Measurements from ENCODE around the gene CCL1.
A peak's percentile ranks its signal among the peaks of the same experiment; 100 is the strongest.

Gene CCL1

GRCh38 chr17:34363183-34363661 is at the start of gene CCL1:
TSS of gene CCL1 (minus strand) at chr17:34363233. CDS start at chr17:34363161, 72 bp downstream.
- DNase-seq, result no peak

- DNase-seq, result peak; percentile 83
These were observed 49.5 kb upstream of the CCL1 start for GRCh38 chr17:34412534-34412933.

GRCh38 chr17:34411646-34412421 is 48.8 kb upstream of the CCL1 start:
- peak; percentile 28 for DNase-seq

GRCh38 chr17:34409352-34409751 is 46.3 kb upstream of the CCL1 start:
- DNase-seq, result no peak

- DNase-seq, result no peak
These were observed 45.4 kb upstream of the CCL1 start for GRCh38 chr17:34408439-34408838.

GRCh38 chr17:34406226-34406625 is 43.2 kb upstream of the CCL1 start:
- DNase-seq, result no peak

- no peak for DNase-seq
These were observed 40.0 kb upstream of the CCL1 start for GRCh38 chr17:34403006-34403405.

- DNase-seq, result no peak
These were observed 38.1 kb upstream of the CCL1 start for GRCh38 chr17:34401165-34401564.

GRCh38 chr17:34400301-34400931 is 37.4 kb upstream of the CCL1 start:
- DNase-seq, result peak; percentile 80

- DNase-seq, result no peak
These were observed 36.7 kb upstream of the CCL1 start for GRCh38 chr17:34399725-34400124.

- peak; percentile 63 for DNase-seq
These were observed 36.0 kb upstream of the CCL1 start for GRCh38 chr17:34398990-34399389.

GRCh38 chr17:34397265-34397664 is 34.2 kb upstream of the CCL1 start:
- no peak for DNase-seq

- DNase-seq, result no peak
These were observed 30.4 kb upstream of the CCL1 start for GRCh38 chr17:34393401-34393800.

GRCh38 chr17:34391241-34391640 is 28.2 kb upstream of the CCL1 start:
- DNase-seq, result no peak

GRCh38 chr17:34390649-34391048 is 27.6 kb upstream of the CCL1 start:
- DNase-seq, result no peak

- no peak for DNase-seq
These were observed 26.2 kb upstream of the CCL1 start for GRCh38 chr17:34389126-34389750.

- DNase-seq, result no peak
These were observed 24.5 kb upstream of the CCL1 start for GRCh38 chr17:34387566-34387965.

- DNase-seq, result peak; percentile 71
These were observed 23.9 kb upstream of the CCL1 start for GRCh38 chr17:34386697-34387550.

- DNase-seq, result no peak
These were observed 23.3 kb upstream of the CCL1 start for GRCh38 chr17:34386343-34386696.

GRCh38 chr17:34384822-34385605 is 22.0 kb upstream of the CCL1 start:
- no peak for DNase-seq

GRCh38 chr17:34384271-34384670 is 21.2 kb upstream of the CCL1 start:
- DNase-seq, result no peak

GRCh38 chr17:34383216-34383615 is 20.2 kb upstream of the CCL1 start:
- DNase-seq, result no peak

Measured in hematopoietic multipotent progenitor cell treated with erythropoietin and hydrocortisone succinate and interleukin-3 and kit ligand, for 6 days (in vitro differentiated cells).